Skeletal muscle satellite cell (primary cell): ENCODE measurements around the gene CBX6.
"Not testable (repeated sequence)": the region's sequence is repeated elsewhere in the genome, so short reads cannot be mapped to it uniquely, and the experiment has no call there.

Experiments
- H3K27me3 ChIP-seq: 2 replicates; pipeline ENCODE4 v1.7.0; 2013; ENCODE audit warnings: low read length; ENCODE audit not compliant: control insufficient read depth, insufficient read depth
- H3K36me3 ChIP-seq: 2 replicates; pipeline ENCODE4 v1.7.0; 2013; ENCODE audit warnings: mild to moderate bottlenecking, control low read depth, low read length; ENCODE audit not compliant: insufficient read depth
- H3K4me1 ChIP-seq: 2 replicates; pipeline ENCODE4 v1.7.0; 2013; ENCODE audit warnings: low read length; ENCODE audit not compliant: control insufficient read depth, insufficient read depth
- H3K4me2 ChIP-seq: 2 replicates; pipeline ENCODE4 v1.7.0; 2013; ENCODE audit warnings: mild to moderate bottlenecking, low read length
- H3K4me3 ChIP-seq: 2 replicates; pipeline ENCODE4 v1.7.0; 2013; ENCODE audit warnings: low read length
- H3K9ac ChIP-seq: 2 replicates; pipeline ENCODE4 v1.7.0; 2013; ENCODE audit warnings: mild to moderate bottlenecking, low read depth, low read length, moderate library complexity
- H3K9me3 ChIP-seq: replicated peaks from 2 replicates; pipeline ENCODE4 v1.7.0; 2013; ENCODE audit warnings: mild to moderate bottlenecking, control low read depth, low read length

The CBX6 gene

GRCh38 chr22:38858492-38858891 is 13.5 kb downstream of the CBX6 start:
- Histone ChIP-seq H3K27me3 (peaks cover 52% of the 10 kb centered on the region), H3K4me2 (no peak overlapping the region), H3K4me3 (no peak overlapping the region), H3K9ac (no peak overlapping the region), H3K4me1 (peaks cover 5% of the 10 kb centered on the region), H3K36me3 (no peaks in the 10 kb centered on the region), H3K9me3 (no peaks in the 10 kb centered on the region)

- not testable (repeated sequence) for H3K4me2 ChIP-seq, H3K4me1 ChIP-seq, H3K36me3 ChIP-seq, H3K9me3 ChIP-seq, H3K9ac ChIP-seq, H3K4me3 ChIP-seq
- peaks cover 55% of the 10 kb centered on the region for H3K27me3 ChIP-seq
These were observed 17.5 kb downstream of the CBX6 start for GRCh38 chr22:38854476-38854875.

DNA sequence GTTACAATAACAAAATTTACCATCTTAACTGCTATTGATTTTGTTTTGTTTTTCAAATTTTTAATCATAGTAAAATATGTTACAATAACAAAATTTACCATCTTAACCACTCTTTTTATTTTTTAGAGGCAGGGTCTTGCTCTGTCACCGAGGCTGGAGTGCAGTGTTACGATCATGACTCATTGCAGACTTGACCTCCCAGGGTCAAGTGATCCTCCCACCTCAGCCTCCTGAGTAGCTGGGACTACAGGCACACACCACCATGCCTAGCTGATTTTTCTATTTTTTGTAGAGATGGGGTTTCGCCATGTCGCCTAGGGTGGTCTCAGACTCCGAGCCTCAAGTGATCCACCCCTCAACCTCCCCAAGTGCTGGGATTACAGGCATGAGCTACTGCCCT is 18.1 kb downstream of the CBX6 start:
- not testable (repeated sequence) for H3K4me3 ChIP-seq, H3K9me3 ChIP-seq, H3K9ac ChIP-seq, H3K4me1 ChIP-seq, H3K36me3 ChIP-seq, H3K4me2 ChIP-seq
- H3K27me3 ChIP-seq = peaks cover 58% of the 10 kb centered on the region

DNA sequence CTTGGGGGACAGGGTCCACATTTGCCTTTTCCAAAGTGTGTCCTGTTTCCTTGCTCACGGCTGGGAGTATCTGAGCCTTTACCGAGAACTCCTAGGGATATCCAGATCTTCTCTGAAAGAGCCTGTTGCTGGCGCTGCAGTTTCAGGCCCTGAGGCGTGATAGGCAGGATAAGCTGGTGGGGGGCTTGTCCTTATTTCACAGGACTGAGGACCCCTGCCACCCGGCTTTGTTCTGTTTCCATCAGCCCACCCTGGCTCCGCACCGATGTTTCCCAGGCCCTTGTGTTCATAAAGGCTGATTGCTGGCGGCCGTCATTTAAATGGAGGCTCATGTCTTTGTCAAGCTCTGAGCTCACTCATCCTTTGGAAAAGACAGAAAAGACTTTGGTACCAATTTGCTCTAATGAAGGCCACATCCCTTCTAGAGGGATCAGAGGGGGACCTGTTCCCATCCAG is 18.8 kb downstream of the CBX6 start:
- Histone ChIP-seq H3K9ac (no peak overlapping the region), H3K36me3 (no peaks in the 10 kb centered on the region), H3K9me3 (no peaks in the 10 kb centered on the region), H3K4me1 (peaks cover 8% of the 10 kb centered on the region), H3K4me2 (no peak overlapping the region), H3K27me3 (peaks cover 60% of the 10 kb centered on the region), H3K4me3 (no peak overlapping the region)

DNA sequence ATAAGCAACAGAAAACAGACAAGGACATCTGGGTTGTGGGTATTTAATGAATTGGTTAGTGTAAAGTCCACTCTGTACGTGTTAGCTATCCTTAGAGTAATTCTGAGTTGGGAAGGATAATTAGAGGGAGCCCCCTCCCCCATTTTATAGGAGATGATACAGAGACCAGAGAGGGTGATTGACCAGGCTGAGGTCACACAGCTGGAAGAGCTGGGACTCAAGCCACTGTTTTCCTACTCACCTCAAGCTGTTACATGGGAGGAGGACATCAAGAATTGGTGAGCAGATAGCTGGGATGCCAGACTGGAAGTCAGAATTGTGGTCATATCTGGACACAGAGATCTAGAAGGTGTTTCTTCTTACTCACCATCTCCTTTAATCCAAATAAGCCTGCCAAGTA is 19.5 kb downstream of the CBX6 start:
- H3K36me3 ChIP-seq = no peaks in the 10 kb centered on the region
- peaks cover 61% of the 10 kb centered on the region for H3K27me3 ChIP-seq
- peaks cover 8% of the 10 kb centered on the region for H3K4me1 ChIP-seq
- no peak overlapping the region for H3K9ac ChIP-seq
- no peak overlapping the region for H3K4me3 ChIP-seq
- no peaks in the 10 kb centered on the region for H3K9me3 ChIP-seq
- H3K4me2 ChIP-seq = no peak overlapping the region

DNA sequence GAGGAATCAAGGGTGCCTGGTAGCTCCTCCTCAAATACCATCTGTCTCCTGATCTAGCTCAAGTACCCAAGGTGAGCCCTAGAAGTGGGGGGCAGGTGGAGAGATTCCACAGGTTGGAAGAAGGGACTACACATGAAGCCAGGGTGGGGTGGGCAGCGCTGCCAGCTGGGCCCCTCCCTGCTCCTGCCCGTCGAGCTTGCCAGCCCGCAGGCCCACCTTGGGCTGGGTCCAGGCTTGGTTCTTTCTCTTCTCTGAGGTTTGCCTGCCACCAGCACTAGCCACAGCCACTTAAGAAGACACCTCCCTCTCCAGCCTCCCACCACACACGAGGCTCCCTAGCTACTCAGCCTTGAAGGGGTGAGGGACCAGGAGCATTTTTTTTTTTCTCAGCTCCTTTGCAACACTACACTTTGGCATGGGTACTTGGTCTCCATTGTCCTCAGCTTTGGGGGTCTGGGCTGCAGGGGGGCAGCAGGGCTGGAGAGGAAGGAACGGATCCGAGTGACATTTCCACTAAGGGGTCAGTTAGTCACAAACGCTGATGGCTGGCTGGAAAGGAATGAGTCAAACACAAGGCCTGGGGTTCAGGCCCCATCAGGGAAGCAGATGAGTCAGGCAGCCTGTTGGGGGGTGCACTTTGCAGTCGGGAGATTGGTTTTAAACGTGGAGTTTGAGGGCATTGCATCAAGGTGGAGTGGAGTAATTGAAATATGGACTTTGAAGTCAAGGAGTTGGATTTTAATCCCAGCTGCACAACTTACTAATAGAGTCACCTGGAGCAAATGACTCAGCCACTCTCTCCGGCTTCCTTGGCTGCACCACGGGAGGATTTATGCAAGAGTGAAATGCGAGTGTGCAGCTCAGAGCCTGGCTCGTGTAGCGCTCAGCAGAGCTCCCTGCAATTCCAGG is 20.8 kb downstream of the CBX6 start:
- peaks cover 8% of the 10 kb centered on the region for H3K4me1 ChIP-seq
- H3K9me3 ChIP-seq = no peaks in the 10 kb centered on the region
- no peak overlapping the region for H3K4me3 ChIP-seq
- H3K9ac ChIP-seq = no peak overlapping the region
- H3K27me3 ChIP-seq = peaks cover 61% of the 10 kb centered on the region
- H3K36me3 ChIP-seq = no peaks in the 10 kb centered on the region
- no peak overlapping the region for H3K4me2 ChIP-seq

- H3K36me3 ChIP-seq = no peaks in the 10 kb centered on the region
- no peak overlapping the region for H3K4me3 ChIP-seq
- H3K27me3 ChIP-seq = peaks cover 60% of the 10 kb centered on the region
- no peak overlapping the region for H3K9ac ChIP-seq
- H3K4me2 ChIP-seq = no peak overlapping the region
- H3K9me3 ChIP-seq = no peaks in the 10 kb centered on the region
- H3K4me1 ChIP-seq = peaks cover 8% of the 10 kb centered on the region
These were observed 21.6 kb downstream of the CBX6 start for GRCh38 chr22:38850399-38850798.

DNA sequence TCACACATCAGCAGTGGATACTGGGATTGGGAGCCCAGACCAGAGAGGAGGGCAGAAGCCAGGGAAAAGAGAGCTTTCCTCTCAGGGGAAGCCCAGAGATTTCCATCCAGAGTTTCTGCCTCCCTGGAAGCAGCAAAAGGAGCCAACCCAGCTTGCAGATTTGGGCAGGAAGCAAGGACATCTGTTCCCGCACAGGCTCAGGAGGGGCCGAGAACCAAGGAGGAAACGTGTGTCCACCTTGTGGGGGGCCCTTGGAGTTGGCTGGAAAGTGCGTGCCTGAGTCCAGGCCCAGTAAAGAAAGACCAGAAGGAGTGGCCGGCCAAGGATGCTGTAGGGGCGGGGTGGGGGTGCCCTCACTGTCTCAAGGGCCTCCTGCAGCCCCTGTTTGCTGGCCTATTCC is 22.2 kb downstream of the CBX6 start:
- Histone ChIP-seq H3K27me3 (peaks cover 65% of the 10 kb centered on the region), H3K36me3 (no peaks in the 10 kb centered on the region)

DNA sequence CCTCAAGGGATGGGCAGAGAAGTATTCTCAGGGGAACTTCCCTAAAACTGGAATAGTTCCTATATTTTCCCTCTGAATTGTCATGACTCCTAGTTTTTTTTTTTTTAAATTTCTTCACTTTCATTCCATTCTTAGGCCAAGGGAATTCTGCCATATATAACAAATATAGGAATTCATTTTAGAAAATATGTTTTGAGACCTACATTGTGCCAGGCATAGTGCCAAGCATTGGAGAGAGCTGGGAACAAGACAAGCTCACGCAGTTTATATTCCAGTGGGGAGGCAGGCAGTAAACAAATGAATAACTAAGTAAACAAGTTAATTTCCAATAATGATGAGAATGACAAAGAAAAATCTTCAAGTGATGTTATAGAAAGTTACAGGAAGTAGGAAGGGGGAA is 25.6 kb downstream of the CBX6 start:
- H3K9ac ChIP-seq = no peak overlapping the region
- no peak overlapping the region for H3K4me3 ChIP-seq
- no peak overlapping the region for H3K4me2 ChIP-seq
- H3K27me3 ChIP-seq = peaks cover 78% of the 10 kb centered on the region
- H3K4me1 ChIP-seq = peaks cover 5% of the 10 kb centered on the region
- no peaks in the 10 kb centered on the region for H3K36me3 ChIP-seq
- no peaks in the 10 kb centered on the region for H3K9me3 ChIP-seq

More for the DNA sequence above, 22.2 kb downstream of the CBX6 start:
- Histone ChIP-seq H3K4me1 (peaks cover 8% of the 10 kb centered on the region), H3K4me2 (no peak overlapping the region), H3K4me3 (no peak overlapping the region), H3K9ac (no peak overlapping the region), H3K9me3 (no peaks in the 10 kb centered on the region)

DNA sequence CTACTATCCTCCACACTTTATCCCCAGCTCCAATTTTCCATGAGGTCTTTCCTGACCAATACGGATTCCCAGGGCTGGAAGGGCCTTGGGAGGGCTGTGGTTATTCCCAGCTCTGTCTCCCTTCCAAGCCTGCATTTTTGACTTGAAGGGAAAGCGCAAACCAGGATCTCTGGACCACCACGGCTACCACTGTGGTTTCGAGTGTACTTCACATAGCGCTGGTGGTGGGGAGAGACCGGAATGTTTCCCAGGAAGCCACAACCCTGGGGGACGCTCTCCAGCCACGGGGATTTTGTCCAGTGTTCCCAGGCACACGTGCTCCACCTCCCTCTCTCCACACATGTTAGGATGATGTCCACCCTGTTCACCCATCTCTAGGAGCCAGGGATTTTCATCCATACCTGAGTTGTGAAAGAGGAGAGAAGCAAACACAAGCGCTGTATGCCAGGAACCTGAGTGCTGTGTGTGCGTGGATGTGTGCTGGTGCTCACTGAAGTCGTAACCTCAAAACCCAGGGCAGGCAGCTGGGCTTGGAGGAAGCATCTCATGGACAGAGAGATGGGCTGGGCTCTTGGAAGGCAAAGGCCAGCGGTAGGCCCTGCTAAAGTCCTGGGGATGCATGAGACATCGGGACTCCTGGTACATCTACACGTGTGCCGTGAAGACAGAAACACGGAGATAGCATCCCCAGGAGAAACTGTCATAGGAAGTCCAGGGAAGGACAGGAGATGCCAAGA is 26.8 kb downstream of the CBX6 start:
- H3K9ac ChIP-seq = no peak overlapping the region
- no peaks in the 10 kb centered on the region for H3K36me3 ChIP-seq
- H3K4me2 ChIP-seq = no peak overlapping the region
- H3K9me3 ChIP-seq = no peaks in the 10 kb centered on the region
- no peak overlapping the region for H3K4me3 ChIP-seq
- H3K27me3 ChIP-seq = peaks cover 86% of the 10 kb centered on the region
- H3K4me1 ChIP-seq = no peaks in the 10 kb centered on the region

DNA sequence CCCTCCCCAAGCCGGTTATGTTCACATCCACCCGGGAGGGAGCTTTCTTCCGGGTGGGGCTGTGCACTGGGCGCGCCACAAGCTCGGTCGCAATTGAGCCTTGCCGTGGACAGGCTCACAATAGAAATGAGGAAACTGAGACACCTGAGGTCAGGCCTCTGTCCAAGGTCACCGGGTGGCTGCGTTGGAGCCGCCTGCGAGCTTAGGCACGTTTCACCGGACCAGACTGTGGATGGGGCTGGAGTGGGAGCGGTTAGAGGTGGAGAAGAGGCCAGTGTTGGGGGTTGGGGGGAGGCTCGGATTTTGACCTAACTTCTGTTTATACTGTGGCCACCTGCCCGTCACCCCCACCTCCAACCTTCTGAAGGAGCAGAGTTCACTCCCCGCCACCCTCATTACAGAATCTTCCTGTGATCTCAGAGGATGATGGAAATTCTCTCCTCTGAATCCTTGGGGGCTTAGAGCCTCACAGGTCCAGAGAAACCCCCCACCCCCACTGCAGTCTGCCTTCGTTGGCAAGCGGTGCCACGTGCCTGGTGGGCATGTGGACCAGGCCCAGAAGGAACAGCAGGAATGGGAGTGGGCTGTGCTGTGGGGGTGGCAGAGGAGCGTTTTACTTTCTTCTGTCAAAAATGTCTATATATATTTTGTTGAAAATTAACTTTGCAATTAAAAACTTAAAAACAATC is 27.6 kb downstream of the CBX6 start:
- Histone ChIP-seq H3K4me3 (peak overlapping the region; percentile 60), H3K4me2 (peak overlapping the region; percentile 73), H3K36me3 (no peaks in the 10 kb centered on the region), H3K9ac (no peak overlapping the region), H3K27me3 (peaks cover 86% of the 10 kb centered on the region), H3K4me1 (no peaks in the 10 kb centered on the region), H3K9me3 (no peaks in the 10 kb centered on the region)
